ENCODE measurements around the gene NTM.

- TF ChIP-seq, protein P1, sequence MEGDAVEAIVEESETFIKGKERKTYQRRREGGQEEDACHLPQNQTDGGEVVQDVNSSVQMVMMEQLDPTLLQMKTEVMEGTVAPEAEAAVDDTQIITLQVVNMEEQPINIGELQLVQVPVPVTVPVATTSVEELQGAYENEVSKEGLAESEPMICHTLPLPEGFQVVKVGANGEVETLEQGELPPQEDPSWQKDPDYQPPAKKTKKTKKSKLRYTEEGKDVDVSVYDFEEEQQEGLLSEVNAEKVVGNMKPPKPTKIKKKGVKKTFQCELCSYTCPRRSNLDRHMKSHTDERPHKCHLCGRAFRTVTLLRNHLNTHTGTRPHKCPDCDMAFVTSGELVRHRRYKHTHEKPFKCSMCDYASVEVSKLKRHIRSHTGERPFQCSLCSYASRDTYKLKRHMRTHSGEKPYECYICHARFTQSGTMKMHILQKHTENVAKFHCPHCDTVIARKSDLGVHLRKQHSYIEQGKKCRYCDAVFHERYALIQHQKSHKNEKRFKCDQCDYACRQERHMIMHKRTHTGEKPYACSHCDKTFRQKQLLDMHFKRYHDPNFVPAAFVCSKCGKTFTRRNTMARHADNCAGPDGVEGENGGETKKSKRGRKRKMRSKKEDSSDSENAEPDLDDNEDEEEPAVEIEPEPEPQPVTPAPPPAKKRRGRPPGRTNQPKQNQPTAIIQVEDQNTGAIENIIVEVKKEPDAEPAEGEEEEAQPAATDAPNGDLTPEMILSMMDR (IDR thresholded peaks at IDR 0.05; ENCODE audit: control extremely low read depth in 1 of 3, insufficient read depth in 1 of 3, low read depth in 1 of 3, low read length in 3 of 3), result no peak
- TF ChIP-seq FOSL1 (IDR thresholded peaks at IDR 0.05; ENCODE audit: insufficient read depth, low read depth, low read length), result no peak
These were observed 832.2 kb downstream of the NTM start for GRCh38 chr11:132202621-132203020.
